HepG2 (cell line): ENCODE results near the gene CHST13. TPM values are rescaled to one million over a fixed set of nuclear protein-coding genes. Genes with fewer than 3 reads are reported as not detected.
A peak's percentile ranks its signal among the peaks of the same experiment; 100 is the strongest.

Experiments used
- CCDC6 ChIP-seq: sonication (generic); formaldehyde crosslinking; IDR thresholded peaks from 2 replicates; pipeline ENCODE4 v1.8.1; 2022; ENCODE audit warnings: mild to moderate bottlenecking, missing genetic modification reagents, moderate library complexity
- ETV5 ChIP-seq: IDR thresholded peaks from 2 replicates; pipeline ENCODE4 v1.6.1; 2018; ENCODE audit warnings: missing biosample characterization, missing genetic modification reagents, inconsistent platforms, borderline replicate concordance
- HBP1 ChIP-seq: IDR thresholded peaks from 2 replicates; pipeline ENCODE4 v1.6.1; 2016; ENCODE audit warnings: low read depth, control low read depth
- HIVEP1 ChIP-seq: sonication (generic); formaldehyde crosslinking; IDR thresholded peaks from 2 replicates; pipeline ENCODE4 v1.4.0; 2020; ENCODE audit warnings: mild to moderate bottlenecking, missing genetic modification reagents
- HNF4A ChIP-seq: sonication (generic); formaldehyde crosslinking; IDR thresholded peaks from 2 replicates; pipeline ENCODE4 v1.4.0; 2020; ENCODE audit warnings: missing genetic modification reagents
- IRX3 ChIP-seq: sonication (generic); formaldehyde crosslinking; IDR thresholded peaks from 2 replicates; pipeline ENCODE4 v1.8.1; 2023; ENCODE audit warnings: mild to moderate bottlenecking, low read depth, missing genetic modification reagents, borderline replicate concordance
- JUND ChIP-seq: sonication (generic); formaldehyde crosslinking; IDR thresholded peaks from 2 replicates; pipeline ENCODE4 v1.8.0; 2022; ENCODE audit warnings: mild to moderate bottlenecking, missing genetic modification reagents
- KDM4B ChIP-seq: sonication (generic); formaldehyde crosslinking; IDR thresholded peaks from 2 replicates; pipeline ENCODE4 v1.4.0; 2020; ENCODE audit warnings: missing genetic modification reagents
- MAFF ChIP-seq: IDR thresholded peaks from 2 replicates; pipeline ENCODE4 v1.6.1; 2011; ENCODE audit warnings: low read depth, low read length, improper control_type of control experiment
- MAFK ChIP-seq, 2 experiments: IDR thresholded peaks in 1 of 2; conservative IDR thresholded peaks in 1 of 2; 2 replicates each; pipeline ENCODE4 v1.6.1; 2011; ENCODE audit warnings: improper control_type of control experiment in 2 of 2, low read length in 2 of 2
- MBNL3 ChIP-seq: fragments of 250-450 bp; sonication (Bioruptor Pico); conservative IDR thresholded peaks from 2 replicates; pipeline ENCODE4 v1.8.0; 2022; ENCODE audit warnings: mild to moderate bottlenecking, inconsistent platforms
- RBM22 ChIP-seq: fragments of 200-400 bp; formaldehyde crosslinking; optimal IDR thresholded peaks from 2 replicates; pipeline ENCODE3; 2017; ENCODE audit warnings: mild to moderate bottlenecking, low read length, moderate library complexity
- RNF2 ChIP-seq: fragments of 450-650 bp; conservative IDR thresholded peaks from 2 replicates; pipeline ENCODE4 v1.6.1; 2016; ENCODE audit warnings: low read depth
- SALL2 ChIP-seq: sonication (generic); formaldehyde crosslinking; IDR thresholded peaks from 2 replicates; pipeline ENCODE4 v1.8.1; 2023; ENCODE audit warnings: mild to moderate bottlenecking, missing genetic modification reagents, inconsistent platforms
- SP5 ChIP-seq: IDR thresholded peaks from 2 replicates; pipeline ENCODE4 v1.6.1; 2016; ENCODE audit warnings: low read depth, borderline replicate concordance
- TAF1 ChIP-seq: sonication (generic); formaldehyde crosslinking; IDR thresholded peaks from 2 replicates; pipeline ENCODE4 v1.4.0; 2020; ENCODE audit warnings: missing genetic modification reagents
- ZNF367 ChIP-seq: sonication (generic); formaldehyde crosslinking; IDR thresholded peaks from 2 replicates; pipeline ENCODE4 v1.4.0; 2020; ENCODE audit warnings: missing genetic modification reagents, borderline replicate concordance
- ZNF430 ChIP-seq: sonication (generic); formaldehyde crosslinking; IDR thresholded peaks from 2 replicates; pipeline ENCODE4 v1.9.0; 2021; ENCODE audit warnings: mild to moderate bottlenecking, missing genetic modification reagents
- ZNF569 ChIP-seq: sonication (generic); formaldehyde crosslinking; IDR thresholded peaks from 2 replicates; pipeline ENCODE4 v1.5.0; 2020; ENCODE audit warnings: mild to moderate bottlenecking, missing genetic modification reagents, moderate library complexity, borderline replicate concordance
- ZNF816 ChIP-seq: sonication (generic); formaldehyde crosslinking; IDR thresholded peaks from 2 replicates; pipeline ENCODE4 v1.8.0; 2022; ENCODE audit warnings: missing genetic modification reagents, mild to moderate bottlenecking, borderline replicate concordance
- polyA plus RNA-seq, 8 experiments: library from polyadenylated mRNA; depleted of rRNA in 3 of 8; stranded (reverse) in 7 of 8; unstranded in 1 of 8; fragments of >200 nt; fragmentation: Illumina TruSeq in 4 of 8; extraction: Trizol in 4 of 8; gene quantifications; 2 replicates each; pipeline versions ENCODE4 v1.2.1 to v1.2.3, GENCODE V29; 2011 to 2016; ENCODE audit warnings: low read depth in 4 of 8, missing spikeins in 1 of 8, mixed read lengths in 1 of 8; ENCODE audit not compliant: insufficient read depth in 1 of 8
- total RNA-seq, 5 experiments: library from RNA; depleted of rRNA; stranded (reverse); fragments of >200 nt; fragmentation: Illumina TruSeq; extraction: Trizol; gene quantifications; 2 replicates each; pipeline ENCODE4 v1.2.3, GENCODE V29; 2016; ENCODE audit warnings: low read depth in 1 of 5
- TF ChIP-seq, protein P1 (sequence below): sonication (generic); formaldehyde crosslinking; IDR thresholded peaks from 2 replicates; pipeline ENCODE4 v1.4.0; 2020; ENCODE audit warnings: mild to moderate bottlenecking, missing genetic modification reagents

CHST13 gene
- total and polyA plus RNA-seq, 2 of the 13 experiments (the other 11 are each of a cell fraction or from before 2014, with no cell fraction given), result 32.0 to 43.1 TPM

- peak; percentile 93 for TF ChIP-seq HIVEP1 (CRISPR knock-in tag)
- no peak for TF ChIP-seq ZNF367 (CRISPR knock-in tag)
- TF ChIP-seq ZNF430 (CRISPR knock-in tag), result peak; percentile 43; the same call in 1 of the 2 replicates
- TF ChIP-seq HNF4A (CRISPR knock-in tag), result peak; percentile 61; the same call in 1 of the 2 replicates
- TF ChIP-seq SP5 (CRISPR knock-in tag), result peak; percentile 26; the same call in 1 of the 2 replicates
- peak; percentile 41; the same call in 1 of the 2 replicates for TF ChIP-seq CCDC6
- no peak for TF ChIP-seq HBP1 (CRISPR knock-in tag)
- no peak for TF ChIP-seq ZNF816
- TF ChIP-seq RBM22, result peak; percentile 49
- no peak for TF ChIP-seq MAFF
- peak; percentile 60; the same call in 1 of the 2 replicates for TF ChIP-seq TAF1 (CRISPR knock-in tag)
- TF ChIP-seq JUND (CRISPR knock-in tag), result peak; percentile 41; the same call in 1 of the 2 replicates
- TF ChIP-seq, protein P1, sequence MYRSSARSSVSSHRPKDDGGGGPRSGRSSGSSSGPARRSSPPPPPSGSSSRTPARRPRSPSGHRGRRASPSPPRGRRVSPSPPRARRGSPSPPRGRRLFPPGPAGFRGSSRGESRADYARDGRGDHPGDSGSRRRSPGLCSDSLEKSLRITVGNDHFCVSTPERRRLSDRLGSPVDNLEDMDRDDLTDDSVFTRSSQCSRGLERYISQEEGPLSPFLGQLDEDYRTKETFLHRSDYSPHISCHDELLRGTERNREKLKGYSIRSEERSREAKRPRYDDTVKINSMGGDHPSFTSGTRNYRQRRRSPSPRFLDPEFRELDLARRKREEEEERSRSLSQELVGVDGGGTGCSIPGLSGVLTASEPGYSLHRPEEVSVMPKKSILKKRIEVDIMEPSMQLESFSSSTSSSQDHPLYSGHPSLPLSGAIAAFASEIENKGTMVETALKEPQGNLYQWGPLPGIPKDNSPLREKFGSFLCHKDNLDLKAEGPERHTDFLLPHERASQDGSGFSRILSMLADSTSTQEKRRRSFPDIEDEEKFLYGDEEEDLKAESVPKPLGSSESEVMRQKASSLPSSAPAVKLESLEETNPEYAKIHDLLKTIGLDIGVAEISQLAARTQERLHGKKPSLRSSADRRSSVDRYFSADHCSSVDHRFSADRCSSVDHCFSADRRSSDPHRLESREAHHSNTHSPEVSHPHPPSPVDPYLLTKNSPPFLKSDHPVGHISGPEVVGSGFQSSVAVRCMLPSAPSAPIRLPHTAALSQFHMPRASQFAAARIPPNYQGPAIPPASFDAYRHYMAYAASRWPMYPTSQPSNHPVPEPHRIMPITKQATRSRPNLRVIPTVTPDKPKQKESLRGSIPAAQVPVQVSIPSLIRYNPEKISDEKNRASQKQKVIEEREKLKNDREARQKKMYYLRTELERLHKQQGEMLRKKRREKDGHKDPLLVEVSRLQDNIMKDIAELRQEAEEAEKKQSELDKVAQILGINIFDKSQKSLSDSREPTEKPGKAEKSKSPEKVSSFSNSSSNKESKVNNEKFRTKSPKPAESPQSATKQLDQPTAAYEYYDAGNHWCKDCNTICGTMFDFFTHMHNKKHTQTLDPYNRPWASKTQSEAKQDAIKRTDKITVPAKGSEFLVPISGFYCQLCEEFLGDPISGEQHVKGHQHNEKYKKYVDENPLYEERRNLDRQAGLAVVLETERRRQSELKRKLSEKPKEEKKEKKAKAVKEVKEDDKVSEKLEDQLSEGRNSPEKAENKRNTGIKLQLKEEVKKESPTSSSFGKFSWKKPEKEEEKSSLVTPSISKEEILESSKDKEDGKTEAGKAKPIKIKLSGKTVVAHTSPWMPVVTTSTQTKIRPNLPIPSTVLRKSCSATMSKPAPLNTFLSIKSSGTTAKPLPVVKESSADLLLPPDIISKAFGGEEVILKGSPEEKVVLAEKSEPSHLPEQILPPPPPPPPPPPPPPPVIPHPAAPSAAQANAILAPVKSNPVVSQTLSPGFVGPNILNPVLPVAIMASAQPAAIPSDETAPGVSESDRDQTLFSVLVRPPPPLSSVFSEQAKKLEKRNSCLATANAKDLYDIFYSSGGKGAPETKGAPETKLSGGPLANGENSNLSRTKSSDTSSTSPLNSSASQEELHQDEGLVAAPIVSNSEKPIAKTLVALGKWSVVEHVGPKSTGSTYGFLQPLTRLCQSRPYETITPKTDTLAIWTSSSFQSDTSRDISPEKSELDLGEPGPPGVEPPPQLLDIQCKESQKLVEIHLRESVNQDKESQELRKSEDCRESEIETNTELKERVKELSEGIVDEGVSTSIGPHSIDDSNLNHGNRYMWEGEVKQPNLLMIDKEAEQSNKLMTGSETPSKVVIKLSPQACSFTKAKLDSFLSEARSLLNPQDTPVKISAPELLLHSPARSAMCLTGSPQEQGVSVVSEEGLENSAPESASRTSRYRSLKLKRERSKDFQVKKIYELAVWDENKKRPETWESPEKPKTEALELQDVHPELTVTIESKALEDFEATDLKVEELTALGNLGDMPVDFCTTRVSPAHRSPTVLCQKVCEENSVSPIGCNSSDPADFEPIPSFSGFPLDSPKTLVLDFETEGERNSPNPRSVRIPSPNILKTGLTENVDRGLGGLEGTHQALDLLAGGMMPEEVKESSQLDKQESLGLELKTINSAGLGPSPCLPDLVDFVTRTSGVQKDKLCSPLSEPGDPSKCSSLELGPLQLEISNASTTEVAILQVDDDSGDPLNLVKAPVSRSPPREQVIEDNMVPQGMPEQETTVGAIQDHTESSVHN (CRISPR knock-in tag), result no peak
- no peak for TF ChIP-seq ZNF569 (CRISPR knock-in tag)
- TF ChIP-seq RNF2, result 0 out of 2 replicates have a peak, but pooled peaks have one; percentile 42
- TF ChIP-seq KDM4B (CRISPR knock-in tag), result peak; percentile 76; the same call in 1 of the 2 replicates
- no peak; the same call in 1 of the 2 replicates for TF ChIP-seq IRX3 (CRISPR knock-in tag)
- no peak for TF ChIP-seq MBNL3 (CRISPR knock-in tag)
- TF ChIP-seq MAFK (conservative IDR thresholded peaks at IDR 0.05 in 1 of 2, IDR thresholded peaks at IDR 0.05 in 1 of 2; ENCODE audit: low read length in 2 of 2), result no peak
- peak; percentile 60 for TF ChIP-seq ETV5 (CRISPR knock-in tag)
- peak; percentile 75 for TF ChIP-seq SALL2 (CRISPR knock-in tag)
These were observed 5.0 kb downstream of the CHST13 start (continued) for GRCh38 chr3:126528800-126529541.
